Dermis microvascular lymphatic vessel endothelial cell (primary cell): ENCODE results near the gene IL6ST. TPM values are rescaled to one million over a fixed set of nuclear protein-coding genes. Genes with fewer than 3 reads are reported as not detected.

Source experiments
- DNase-seq, 2 donors: peaks; one replicate each; pipeline versions ENCODE4 v3.0.0 to v3.0.0-alpha.2; 2010; ENCODE audit warnings: low read depth in 2 of 2
- total RNA-seq: library from RNA; depleted of rRNA; stranded (reverse); fragments of >200 nt; gene quantifications from 2 replicates; pipeline ENCODE4 v1.2.1, GENCODE V29; 2014

IL6ST gene
- total RNA-seq, 1 donor from 2014 or later, result 501 TPM

DNA sequence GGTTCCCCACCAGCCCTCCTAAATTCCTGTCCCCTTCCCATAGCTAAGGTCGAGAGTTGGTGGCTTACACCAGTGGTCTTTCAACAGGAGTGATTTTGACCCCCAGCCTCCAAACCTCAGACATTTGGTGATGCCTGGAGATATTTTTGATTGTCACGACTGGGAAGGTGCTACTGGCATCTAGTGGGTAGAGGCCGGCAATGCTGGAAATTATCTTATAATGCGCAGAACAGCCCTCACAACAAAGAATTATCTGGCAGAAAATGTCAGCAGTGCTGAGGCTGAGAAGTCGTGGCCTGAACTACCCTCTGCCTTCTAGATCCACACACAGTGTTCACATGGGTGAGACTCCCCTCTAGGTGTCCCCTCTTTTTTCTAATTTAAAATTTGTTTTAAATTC lies 74.0 kb downstream of the IL6ST start:
- DNase-seq, result peak in 1 of 2 donors; percentile 48

DNA sequence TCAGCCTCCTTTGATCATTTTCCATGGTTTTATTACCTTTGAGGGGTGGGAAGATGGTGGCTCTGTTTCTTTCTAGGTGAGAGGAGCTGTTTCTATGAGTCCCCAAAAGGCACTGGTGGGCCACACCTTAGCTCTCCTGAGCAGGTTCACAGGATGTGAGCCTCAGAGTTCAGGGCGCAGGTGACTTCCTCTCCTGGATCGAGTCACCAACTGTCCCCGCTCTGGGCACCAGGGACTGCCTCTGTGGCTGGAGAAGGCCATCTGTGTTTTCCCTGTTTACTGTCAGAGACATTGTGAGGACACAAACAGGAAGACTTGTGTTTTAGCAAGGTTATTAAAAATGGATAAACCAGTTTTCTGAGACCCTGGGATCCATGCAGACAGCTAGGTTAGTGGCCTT lies 75.1 kb downstream of the IL6ST start:
- no peak for DNase-seq

DNA sequence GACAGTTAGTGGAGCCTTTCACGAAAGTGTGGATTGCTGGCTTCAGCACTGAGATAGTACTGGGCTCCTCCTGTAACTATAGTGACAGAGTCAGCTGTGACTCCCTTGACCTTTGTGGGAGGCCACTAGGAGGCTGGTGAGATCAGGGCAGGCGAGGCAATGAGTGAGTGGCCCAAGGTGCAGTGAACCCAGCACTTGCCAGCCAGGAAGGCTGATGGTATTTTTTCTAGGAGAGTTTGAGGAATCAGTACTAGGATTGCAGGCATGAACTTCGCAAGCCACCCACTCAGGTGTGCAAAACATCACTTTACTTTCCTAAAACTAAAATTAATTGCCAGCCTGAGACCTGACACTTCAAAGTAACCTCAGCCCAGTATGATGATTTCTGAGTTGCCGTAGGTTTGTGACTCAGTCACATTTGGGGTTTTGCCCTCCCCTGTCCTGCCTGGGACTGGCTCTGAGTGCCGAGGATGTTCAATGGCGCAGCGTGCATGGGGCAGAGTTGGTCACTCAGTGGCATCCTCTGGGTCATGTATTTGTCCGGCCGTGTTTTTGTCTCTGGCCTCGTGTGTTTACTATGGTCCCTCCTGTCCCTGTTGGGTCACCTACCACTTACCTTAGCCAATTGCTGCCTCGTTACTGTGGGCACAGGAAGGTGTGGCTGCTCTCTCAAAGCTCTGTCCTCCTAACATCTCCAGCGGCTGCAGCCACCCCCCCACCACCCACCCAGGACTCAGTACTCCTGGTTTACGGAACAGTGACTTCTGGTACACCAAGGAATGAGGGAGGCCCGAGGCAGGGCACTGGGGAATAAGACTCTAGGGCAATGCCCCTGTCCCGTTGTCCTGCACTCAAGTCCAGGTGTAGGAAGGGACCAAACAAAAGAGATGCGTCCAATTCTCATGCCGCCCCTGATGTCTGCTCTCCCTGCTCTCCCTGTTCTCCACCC lies 76.4 kb downstream of the IL6ST start:
- DNase-seq, result no peak

DNA sequence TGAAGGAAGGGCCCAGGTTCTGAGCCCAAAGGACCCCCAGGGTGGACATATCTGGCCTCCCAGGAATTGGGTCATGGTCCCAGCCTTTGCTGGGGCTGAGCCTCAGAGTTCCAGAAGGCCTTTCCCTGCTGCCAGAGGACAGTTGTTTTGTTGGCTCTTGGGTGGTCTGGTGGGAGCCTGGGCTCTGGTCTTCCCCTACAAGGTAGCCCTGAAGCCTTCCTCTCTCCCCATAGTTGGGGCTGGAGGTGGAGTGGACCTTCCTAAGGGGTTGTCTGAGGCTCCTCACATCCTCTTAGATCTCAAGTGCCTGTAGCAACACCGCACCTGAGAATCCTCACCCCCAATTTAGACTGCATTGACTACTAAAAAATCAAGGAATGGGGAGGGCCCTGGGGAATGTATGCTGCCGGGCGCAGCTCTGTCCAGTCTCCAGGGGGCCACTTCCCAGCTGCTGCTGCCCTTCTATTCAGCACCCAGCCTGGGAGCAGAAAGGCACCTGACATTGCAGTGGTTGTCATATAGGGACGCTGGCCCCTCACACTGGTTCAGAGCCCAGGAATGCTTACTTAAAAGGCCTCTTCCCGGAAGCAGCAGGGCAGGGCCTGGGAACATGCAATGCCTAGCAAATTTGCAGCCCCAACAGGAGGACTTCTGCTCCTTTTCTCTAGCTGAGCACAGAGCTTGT lies 77.2 kb downstream of the IL6ST start:
- DNase-seq, result no peak

DNA sequence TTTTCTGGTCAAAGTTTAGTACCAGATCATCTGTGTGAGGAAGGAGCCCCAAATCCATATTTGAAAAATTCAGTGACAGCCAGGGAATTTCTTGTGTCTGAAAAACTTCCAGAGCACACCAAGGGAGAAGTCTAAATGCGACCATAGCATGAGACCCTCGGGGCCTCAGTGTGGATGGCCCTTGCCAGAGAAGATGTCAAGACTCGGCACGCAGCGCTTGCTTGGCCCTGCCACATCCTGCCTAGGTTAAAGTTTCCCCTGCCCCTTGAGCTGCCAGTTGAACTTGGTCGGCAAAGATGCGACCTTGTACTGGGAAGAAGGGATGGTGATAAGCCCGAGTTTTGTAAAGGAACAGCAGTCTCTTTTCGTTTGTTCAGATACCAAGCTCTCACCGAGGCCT lies 77.8 kb downstream of the IL6ST start:
- no peak for DNase-seq

DNA sequence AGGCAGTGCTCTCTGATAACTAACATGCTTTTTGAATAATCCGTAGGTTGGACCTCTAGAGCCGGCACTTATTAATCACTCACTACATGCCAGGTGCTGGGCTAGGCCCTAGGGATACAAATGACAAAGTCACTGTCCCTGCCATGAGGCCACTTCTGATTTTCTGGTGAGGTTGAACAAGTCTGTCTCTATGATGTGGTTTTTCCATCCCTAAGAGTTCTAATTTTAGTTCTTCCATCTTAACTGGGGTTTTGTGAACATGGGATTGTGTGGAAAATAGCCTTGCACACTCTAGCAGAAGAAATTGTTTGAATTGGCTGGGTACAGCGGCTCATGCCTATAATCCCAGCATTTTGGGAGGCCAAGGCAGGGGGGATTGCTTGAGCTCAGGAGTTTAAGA lies 79.0 kb downstream of the IL6ST start:
- no peak for DNase-seq

DNA sequence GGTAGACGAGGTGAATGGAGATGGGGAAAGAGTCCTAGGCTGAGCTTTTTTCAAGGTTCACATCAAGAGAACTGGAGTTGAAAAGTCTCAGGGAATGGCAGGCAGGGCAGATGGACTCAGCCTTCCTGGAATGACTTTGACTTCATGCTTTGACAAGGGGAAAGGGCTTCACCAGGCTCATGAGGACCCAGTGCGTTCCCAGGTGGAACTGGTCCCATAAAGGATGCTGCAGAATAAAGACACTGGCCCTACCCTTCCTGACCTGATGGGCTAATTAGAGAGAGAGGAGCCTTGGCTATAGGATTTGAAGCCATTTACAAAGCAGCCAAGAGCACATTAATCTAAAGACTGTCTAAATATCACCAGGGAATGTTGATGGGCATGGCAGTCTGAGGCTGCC lies 79.8 kb downstream of the IL6ST start:
- DNase-seq, result no peak

DNA sequence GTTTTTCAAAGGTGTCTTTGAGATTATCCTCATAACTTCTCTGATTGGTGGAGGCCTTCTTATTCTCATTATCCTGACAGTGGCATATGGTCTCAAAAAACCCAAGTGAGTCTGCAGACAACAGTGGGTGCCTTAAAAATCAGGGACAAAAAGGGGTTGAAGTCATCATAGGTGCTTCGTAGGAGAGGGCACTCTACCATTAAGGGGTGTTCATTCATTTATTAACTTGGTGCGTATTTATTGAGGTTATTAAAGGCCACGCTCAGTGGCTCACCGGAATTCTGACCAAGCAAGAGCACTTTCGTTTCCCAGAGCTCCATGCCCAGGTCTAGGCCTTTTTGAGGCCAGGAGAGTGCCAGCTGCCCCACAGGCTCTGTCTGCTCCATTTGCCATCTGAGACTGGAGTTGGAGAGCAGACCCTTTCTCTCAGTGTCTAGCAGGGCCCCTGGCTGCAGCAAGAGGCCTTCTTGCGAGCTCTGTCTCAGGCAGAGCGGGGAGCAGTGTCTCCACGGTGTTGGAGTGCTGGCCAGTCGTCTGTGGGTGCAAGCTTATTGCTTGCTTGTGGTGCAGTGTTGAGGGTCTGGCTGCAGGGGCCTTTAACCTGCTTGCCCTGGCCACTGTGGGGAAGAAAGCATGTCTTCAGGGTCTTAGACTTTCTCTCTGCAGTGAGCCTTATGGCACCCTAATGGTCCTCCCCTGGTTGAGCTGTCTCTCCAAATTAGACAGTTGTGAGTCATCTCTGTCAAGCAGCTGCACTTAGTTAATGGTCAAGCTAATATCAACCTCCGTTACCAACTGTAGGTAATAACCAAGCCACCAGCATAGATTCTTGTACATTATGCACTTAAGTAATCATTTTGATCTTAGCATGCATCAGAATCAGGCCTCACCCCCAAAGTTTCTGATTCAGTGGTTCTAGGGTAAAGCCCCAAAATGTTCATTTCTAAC lies 81.0 kb downstream of the IL6ST start:
- no peak for DNase-seq

DNA sequence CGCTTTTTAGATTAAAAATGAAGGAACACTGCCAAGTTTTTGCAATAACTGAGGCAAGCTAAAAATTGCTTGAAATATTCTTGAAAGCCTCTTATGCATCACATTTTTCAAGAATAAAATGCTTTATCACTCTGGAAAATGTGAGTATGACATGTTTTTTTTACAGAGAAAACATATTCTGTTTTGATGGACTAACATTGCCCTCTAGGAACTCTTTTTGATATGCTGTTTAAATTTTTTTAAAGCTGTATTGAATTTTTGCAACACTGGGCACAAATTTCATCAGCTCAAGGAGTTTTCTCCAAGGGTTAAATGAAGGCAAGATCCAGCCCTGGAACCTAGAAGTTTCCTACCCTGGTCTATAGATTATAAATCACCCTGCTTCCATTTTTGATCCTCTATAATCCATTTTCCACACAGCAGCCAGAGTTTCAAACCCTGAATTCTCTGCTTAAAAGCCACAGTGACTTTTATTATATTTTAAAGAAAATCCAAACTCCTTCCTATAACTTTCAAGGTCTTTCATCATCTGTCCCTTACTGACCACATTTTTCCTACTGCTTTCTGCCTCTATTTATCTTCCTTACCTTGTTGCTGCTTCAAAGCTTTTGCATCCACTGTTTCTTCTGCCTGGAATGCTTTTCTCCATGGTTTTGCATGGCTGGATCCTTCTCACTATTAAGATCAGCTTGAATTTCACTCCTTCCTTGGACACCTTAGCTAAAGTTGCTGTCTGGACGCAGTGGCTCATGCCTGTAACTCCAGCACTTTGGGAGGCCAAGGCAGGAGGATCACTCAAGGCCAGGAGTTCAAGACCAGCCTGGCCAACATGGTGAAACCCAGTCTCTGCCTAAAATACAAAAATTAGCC lies 82.7 kb downstream of the IL6ST start:
- no peak for DNase-seq

DNA sequence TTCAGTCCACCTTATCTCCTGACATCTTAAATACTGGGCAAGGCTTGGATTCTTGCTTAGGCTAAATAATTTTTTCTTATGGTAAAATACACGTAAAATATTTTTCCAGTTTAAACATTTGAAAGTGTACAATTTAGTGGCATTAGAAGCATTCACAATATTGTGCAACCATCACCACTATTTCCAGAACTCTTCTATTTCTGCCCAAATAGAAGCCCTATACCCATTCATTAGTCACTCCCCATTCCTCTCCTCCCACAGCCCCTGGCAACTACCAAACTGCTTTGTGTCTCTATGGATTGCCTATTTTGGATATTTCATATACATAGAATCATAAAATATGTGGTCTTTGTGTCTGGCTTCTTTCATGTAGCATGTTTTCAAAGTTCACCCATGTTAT lies 86.0 kb downstream of the IL6ST start:
- no peak for DNase-seq

DNA sequence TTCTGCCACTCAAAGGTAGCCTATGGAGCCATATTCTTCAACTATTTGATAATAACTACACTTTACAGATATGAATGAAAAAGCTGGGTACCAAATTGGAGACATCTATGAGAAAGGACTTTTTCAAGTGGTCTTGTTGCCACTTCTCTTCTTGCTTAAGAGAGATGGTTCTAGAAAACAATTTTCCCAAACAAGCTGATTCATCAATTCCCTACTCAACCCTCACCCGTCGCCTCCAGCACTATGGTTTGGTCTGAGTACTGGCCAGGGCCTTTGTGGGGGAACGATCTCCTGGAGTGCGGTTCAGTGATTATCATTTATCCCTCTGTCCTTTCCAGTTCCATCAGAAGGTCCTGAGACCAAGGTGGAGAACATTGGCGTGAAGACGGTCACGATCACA lies 86.8 kb downstream of the IL6ST start:
- no peak for DNase-seq

DNA sequence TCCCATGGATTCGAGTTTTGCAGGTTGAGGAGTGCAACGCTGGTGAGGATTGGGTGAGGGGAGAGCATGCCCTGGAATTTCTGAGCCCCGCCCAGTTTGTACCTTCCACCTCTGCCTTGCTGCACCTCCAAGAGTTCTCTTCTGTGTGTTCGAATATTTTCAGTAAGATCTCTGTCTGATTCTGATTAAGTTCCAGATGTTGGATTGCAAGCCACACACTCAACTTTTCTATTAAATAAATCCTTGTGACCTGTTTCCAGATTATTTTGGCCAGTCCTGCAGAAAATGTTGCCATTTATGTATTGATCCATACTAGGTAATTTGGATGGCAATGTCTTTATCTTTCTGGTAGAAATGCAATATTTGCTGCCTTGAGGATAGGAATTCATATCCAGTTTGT lies 89.5 kb downstream of the IL6ST start:
- no peak for DNase-seq

DNA sequence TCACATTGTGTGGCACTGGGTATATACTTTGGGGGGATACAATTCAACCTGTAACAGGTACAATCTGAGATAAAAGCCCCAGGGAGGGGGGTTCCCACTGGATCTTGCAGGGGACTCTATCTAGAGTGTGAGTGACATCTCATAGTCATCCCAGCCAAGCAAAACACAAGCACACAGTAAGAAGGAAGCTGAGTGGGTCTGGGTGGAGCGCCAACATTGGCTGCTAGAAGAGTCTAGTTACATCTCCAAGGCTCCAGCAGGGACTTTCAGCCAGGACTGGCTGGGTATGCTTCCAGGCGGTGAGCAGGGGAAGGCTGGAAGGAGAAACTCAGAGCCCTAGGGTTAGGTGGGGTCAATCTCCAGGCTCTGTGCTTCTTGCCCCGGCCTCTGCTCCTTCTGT lies 90.6 kb downstream of the IL6ST start:
- DNase-seq, result peak in 1 of 2 donors; percentile 71

DNA sequence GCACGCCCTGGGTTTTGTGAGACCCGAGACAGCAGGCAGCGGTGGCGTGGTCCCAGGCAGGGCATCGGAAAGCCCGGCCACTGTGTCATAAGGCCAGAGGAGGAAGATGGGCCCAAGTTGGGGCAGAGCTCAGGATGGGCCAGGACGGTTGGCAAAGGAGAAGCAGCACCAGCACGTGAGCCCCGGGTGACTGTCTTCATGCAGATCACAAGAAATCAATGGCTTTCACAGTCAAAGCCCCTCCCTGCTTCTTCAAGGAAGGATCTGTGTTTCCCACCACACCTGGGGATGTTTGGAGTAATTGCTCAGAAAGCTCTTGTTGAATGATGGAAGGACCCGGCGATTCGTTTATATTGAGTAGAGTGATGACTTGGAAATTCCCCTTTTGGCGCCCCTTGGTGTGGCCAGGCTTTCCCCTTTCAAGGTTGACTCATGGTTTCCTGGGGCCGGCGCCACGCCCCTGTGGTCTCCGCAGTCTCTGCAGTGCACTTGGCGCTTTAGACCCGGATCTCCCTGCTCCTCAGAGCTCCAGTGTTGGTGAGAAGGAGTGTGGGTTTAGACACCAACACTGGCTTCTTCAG lies 91.6 kb downstream of the IL6ST start:
- peak in 1 of 2 donors; percentile 76 for DNase-seq

DNA sequence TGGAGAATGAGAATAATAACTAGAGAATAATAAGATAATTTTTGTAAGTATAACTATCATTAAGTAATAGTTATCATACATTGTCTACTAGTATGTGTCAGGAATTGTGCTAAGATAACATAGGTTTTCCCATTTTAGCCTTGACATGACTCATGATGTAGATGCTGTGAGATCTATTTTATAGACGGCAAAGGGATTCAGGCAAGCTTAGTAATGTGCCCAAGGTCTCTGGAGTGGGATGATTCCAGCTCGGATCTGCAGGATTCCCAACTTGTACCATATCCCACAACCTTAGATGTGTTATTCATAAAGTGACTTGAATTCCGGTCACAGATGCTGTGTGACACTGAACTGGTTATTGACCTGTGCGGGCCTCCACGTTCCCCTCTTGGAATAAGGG lies 92.1 kb downstream of the IL6ST start:
- DNase-seq, result no peak

DNA sequence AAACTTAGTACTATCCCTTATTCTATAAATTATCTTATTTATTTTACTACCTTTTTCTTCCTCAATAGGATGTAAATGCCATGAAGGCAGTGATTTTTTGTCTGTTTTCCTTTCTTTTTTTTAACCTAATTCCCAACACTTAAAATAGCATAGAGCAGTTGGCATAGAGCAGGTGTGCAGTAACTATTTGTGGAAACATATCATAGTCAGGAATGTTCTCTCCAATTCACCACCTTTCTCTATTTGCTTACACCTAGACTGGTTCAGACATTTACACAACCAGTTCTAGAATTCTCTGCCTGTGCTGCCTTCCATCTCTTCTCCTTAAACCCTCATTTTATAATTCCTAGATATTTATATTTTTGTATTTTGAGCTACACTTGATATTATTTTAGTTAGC lies 94.0 kb downstream of the IL6ST start:
- no peak for DNase-seq

DNA sequence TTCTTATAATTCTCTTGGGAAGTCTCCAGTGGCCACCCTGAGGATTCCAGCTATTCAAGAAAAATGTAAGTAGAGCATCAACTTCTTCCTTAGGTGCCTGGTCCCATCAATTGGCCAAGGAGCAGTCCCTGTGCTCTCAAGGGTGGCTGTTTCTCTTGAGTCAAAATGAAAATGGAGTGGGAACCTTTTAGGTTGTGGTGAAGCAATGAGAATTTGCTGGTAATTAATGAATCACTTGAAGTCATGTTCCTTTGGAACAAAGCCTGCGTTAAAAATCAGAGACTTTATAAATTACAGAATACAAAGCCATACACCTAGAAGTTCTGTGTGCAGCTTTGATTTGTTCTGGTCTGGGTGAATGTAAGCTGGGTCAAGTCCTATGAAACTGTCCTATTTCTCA lies 94.7 kb downstream of the IL6ST start:
- no peak for DNase-seq

DNA sequence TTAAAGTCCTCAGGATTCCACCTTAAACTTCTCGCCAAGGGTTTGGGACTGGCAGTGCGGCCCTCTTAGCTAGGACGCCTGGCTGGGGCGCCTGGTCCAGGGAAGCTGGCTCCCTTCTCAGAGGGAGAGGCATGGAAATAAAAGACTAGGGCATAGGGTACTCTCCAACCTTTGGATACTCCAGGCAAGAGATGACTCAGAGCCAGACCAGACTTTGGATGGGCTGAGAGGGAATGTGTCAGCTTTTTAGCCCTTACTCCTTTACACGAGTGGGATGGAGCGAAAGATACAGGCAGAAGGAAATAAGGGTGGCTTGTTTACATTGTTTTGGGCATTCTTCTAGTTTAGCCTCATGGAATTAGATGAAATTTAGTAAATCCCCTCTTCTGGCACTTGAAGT lies 95.4 kb downstream of the IL6ST start:
- no peak for DNase-seq

DNA sequence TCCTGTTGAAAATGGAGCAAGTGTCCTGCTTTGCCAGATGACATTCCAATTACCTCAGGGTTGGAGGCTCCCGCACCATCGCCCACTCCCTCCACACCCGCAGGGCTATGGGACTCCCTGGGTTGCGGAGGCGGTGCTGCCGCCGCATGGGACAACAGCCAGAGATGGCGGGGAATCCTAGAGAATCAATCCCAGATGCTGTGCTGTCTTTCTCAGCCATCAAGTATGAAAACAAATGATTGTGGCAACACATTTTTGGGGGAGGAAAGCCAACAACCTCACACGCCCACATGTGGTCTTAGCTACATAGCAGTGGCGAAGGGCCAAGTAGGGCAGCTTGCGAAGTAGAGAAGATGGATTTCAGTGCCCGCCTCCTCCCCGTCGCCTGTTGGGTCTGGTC lies 96.9 kb downstream of the IL6ST start:
- no peak for DNase-seq

DNA sequence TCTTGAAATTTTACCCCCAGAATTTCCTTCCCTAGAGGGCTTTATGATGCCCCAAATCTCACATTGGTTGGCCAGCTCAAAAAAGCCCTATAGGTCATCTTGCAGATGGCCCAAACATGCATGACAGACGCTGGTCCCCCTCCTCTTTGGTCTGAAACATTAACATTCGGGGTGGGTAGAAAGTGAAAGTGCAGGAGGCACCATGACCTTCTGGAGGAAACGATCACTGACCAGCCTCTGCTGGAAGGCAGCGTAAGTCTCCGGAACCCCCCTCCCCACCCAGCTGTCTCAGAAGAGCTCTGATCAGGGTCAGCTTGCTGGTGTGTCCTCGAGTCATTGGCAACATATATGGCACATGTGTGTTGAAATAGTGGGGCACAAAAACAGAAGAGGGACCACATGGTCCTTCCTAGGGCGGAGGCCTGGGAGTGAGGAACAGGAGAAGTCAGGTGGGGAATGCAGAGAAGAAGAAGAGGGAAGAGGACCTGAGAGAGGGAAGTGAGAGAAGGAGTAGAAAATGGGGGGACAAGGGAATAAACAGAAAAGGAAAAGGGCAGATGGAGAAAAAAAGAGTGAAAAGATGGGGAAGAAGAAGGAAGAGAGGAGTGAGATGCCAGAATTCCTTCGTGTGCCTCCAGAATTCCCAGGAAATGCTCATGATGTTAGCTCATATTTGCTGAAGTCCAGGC lies 97.4 kb downstream of the IL6ST start:
- DNase-seq, result no peak
